Measurements from ENCODE around the gene BTBD2. TPM values are rescaled to one million over a fixed set of nuclear protein-coding genes. Genes with fewer than 3 reads are reported as not detected.

Gene BTBD2
- total RNA-seq, 1 donor = 46.6 TPM

DNA sequence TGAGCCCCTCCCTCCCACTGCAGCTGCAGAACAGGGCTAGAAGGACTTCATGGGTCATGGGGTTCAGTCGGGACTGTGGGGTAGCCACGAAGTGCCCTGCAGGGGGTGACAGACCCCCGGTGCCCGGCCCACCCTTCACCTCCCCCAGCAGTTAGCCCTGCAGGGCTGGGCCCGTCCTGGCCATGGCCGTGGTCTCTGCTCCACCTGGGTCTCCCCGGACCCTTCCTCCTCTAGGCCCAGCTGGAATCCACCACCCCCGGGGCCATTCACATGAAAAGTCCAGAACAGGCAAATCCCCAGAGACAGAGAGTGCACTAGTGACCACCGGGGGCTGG, 18.3 kb upstream of the BTBD2 start:
- no peak for TF ChIP-seq CTCF (IDR thresholded peaks at IDR 0.05; ENCODE audit: insufficient read depth, low read depth, low read length)

DNA sequence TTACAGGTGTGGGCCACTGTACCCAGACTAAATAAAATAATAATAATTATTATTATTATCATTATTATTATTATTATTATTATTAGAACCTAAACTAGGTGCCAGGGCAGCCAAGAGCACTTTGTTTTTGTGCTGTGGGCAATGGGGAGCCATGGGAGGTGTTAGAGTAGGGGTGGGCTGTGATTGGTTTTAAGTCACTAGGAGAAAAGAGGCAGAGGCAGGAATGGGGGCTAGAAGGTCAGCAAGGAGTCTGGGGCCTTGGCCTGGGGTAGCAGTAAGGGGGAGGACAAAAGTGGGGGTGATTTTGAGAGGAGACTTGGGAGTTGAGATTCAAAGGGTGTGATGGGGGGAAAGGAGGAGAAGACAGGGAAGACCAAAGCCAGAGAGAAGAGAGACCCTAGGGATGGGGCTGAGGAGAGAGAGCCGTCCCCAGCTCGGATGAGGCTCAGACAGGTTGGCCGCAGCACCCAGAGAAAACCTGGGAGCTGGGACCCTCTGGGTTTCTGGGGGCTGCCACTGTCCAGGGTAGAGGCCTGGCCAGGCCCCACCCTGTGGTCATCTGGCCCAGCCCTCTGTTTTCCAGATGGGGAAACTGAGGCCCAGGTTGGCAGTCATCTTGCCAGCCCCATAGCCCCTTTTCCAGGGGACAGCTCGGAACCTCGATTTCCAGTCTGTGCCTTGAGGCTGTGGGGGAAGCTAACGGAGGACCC, 17.8 kb upstream of the BTBD2 start:
- no peak overlapping the region for H3K4me3 ChIP-seq (ENCODE audit: low read depth, low read length)
- DNase-seq (ENCODE audit: low read depth) = no peak
- TF ChIP-seq CTCF (IDR thresholded peaks at IDR 0.05; ENCODE audit: insufficient read depth, low read depth, low read length) = no peak

More for the DNA sequence above, 18.3 kb upstream of the BTBD2 start:
- DNase-seq (ENCODE audit: low read depth) = no peak
- H3K4me3 ChIP-seq (ENCODE audit: low read depth, low read length) = no peak overlapping the region

DNA sequence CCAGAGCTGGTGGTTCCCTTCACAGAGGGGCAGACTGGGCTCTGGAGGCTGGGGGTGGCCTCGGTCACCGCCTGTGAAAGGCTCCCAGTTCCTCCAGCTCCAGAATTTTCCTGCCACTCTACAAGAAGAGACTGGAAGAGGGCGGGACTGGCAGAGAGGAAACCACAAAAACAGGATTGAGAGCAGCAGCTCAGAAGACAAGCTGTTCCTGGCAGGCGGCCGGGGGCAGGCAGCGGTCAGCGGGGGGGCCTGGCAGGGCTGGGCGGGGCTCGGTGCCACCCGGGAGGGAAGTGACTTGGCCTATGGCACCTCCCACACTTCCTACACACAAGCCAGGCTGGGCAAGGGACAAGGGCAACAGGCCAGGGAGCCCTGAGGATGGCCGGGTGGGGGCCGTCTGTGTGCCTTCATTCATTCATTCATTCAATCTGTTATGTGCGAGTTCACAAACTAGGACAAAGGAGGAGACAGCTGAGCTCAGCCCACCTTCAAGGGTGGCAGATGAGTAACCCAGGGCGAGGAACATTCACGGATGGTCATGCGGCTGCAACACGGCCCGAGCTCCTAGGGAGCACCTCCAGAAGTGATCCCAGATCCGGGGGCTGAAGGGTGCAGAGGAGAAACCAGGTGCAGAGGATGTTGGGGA, 16.9 kb upstream of the BTBD2 start:
- TF ChIP-seq CTCF (IDR thresholded peaks at IDR 0.05; ENCODE audit: insufficient read depth, low read depth, low read length) = no peak
- peak overlapping the region; percentile 29 for H3K4me3 ChIP-seq (ENCODE audit: low read depth, low read length)

DNA sequence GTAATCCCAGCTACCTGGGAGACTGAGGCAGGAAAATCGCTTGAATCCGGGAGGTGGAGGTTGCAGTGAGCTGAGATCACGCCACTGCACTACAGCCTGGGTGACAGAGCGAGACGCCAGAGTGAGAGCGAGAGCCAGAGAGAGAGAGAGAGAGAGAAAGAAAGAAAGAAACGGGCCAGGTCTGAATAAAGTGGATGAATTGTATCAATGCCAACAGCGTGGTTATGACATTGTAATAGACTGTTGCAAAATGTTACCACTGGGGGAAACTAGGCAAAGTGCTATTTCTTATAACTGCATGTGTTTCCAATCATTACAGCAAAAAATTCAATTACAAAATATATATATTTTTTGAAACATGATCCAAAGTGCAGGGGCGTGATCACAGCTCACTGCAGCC, 11.8 kb upstream of the BTBD2 start:
- TF ChIP-seq CTCF (IDR thresholded peaks at IDR 0.05; ENCODE audit: insufficient read depth, low read depth, low read length) = no peak

More for the DNA sequence above, 16.9 kb upstream of the BTBD2 start:
- DNase-seq (ENCODE audit: low read depth) = peak; percentile 90

DNA sequence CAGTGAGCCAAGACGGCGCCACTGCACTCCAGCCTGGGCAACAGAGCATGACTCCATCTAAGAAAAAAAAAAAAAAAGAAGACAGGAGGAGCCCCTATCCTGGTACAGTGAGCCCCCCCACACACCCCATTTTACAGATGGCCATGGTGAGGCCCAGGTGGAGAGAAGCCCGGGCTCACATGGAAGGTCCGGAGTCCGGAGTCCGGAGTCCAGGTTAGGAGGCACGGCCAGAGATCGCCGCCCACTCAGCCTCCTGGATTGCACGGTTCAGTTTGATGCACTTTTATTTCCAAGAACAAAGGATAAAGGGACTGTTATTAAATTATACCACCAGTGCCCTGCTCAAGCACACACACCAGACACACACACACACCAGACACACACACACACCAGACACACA, 11.3 kb upstream of the BTBD2 start:
- DNase-seq (ENCODE audit: low read depth) = no peak

More for the DNA sequence above, 11.8 kb upstream of the BTBD2 start:
- H3K4me3 ChIP-seq (ENCODE audit: low read depth, low read length) = no peak overlapping the region
- peak; percentile 66 for DNase-seq (ENCODE audit: low read depth)

GRCh38 chr19:2022289-2022688, 6.8 kb upstream of the BTBD2 start:
- TF ChIP-seq CTCF (IDR thresholded peaks at IDR 0.05; ENCODE audit: insufficient read depth, low read depth, low read length) = no peak
- no peak overlapping the region for H3K4me3 ChIP-seq (ENCODE audit: low read depth, low read length)

More for the DNA sequence above, 11.3 kb upstream of the BTBD2 start:
- no peak for TF ChIP-seq CTCF (IDR thresholded peaks at IDR 0.05; ENCODE audit: insufficient read depth, low read depth, low read length)
- no peak overlapping the region for H3K4me3 ChIP-seq (ENCODE audit: low read depth, low read length)

More at GRCh38 chr19:2022289-2022688, 6.8 kb upstream of the BTBD2 start:
- no peak for DNase-seq (ENCODE audit: low read depth)
